Measurements from ENCODE around the gene CFB. TPM values are rescaled to one million over a fixed set of nuclear protein-coding genes. Genes with fewer than 3 reads are reported as not detected.
"Not testable (repeated sequence)": the region's sequence is repeated elsewhere in the genome, so short reads cannot be mapped to it uniquely, and the experiment has no call there.

CFB gene
- total and polyA plus RNA-seq, 12 donors = 0.78 to 166 (median 28.2) TPM

GRCh38 chr6:31928672-31928939 lies 17.3 kb upstream of the CFB start:
- H3K4me3 ChIP-seq = no peak overlapping the region
- 75 to 92% (median 82%) methylated on average over 8 to 9 of the region's 9 CpGs for WGBS, 4 donors
- H3K27me3 ChIP-seq = no peaks in the 10 kb centered on the region
- DNase-seq = no peak
- no peak overlapping the region for H3K27ac ChIP-seq
- no peaks in the 10 kb centered on the region for H3K9me3 ChIP-seq (replicated peaks in 1 of 3)
- no peaks in the 10 kb centered on the region for H3K36me3 ChIP-seq (replicated peaks in 1 of 2)
- intact Hi-C loops (cut with DNase I) = no loop called here
- TF ChIP-seq CTCF (IDR thresholded peaks at IDR 0.05) = no peak
- TF ChIP-seq POLR2A (IDR thresholded peaks at IDR 0.05) = no peak
- no peaks in the 10 kb centered on the region for H3K4me1 ChIP-seq (replicated peaks in 1 of 2)

GRCh38 chr6:31930962-31931361 lies 14.9 kb upstream of the CFB start:
- no peaks in the 10 kb centered on the region for H3K4me1 ChIP-seq (replicated peaks in 1 of 2)
- TF ChIP-seq CTCF (IDR thresholded peaks at IDR 0.05) = no peak
- no peak for TF ChIP-seq POLR2A (IDR thresholded peaks at IDR 0.05)
- intact Hi-C loops (cut with DNase I) = no loop called here
- no peak for DNase-seq
- H3K9me3 ChIP-seq (replicated peaks in 1 of 3) = no peaks in the 10 kb centered on the region
- no peaks in the 10 kb centered on the region for H3K36me3 ChIP-seq (replicated peaks in 1 of 2)
- no peaks in the 10 kb centered on the region for H3K27me3 ChIP-seq
- no peak overlapping the region for H3K27ac ChIP-seq
- 72 to 92% (median 89%) methylated on average over 1 of the region's 1 CpG for WGBS, 4 donors
- no peak overlapping the region for H3K4me3 ChIP-seq

- intact Hi-C loops (cut with DNase I); H3K27ac ChIP-seq; H3K4me1 ChIP-seq (replicated peaks in 1 of 2); H3K9me3 ChIP-seq (replicated peaks in 1 of 3); H3K36me3 ChIP-seq (replicated peaks in 1 of 2); DNase-seq; H3K4me3 ChIP-seq; H3K27me3 ChIP-seq: not testable (repeated sequence)
- WGBS, 4 donors = 91 to 100% methylated on average over 2 to 32 of the region's 32 CpGs; no CpG with 5 or more reads in 2 of the 4 donors
Measured at GRCh38 chr6:31932137-31932536, 13.8 kb upstream of the CFB start.

- intact Hi-C loops (cut with DNase I) = no loop called here
- H3K27ac ChIP-seq = no peak overlapping the region
- TF ChIP-seq POLR2A (IDR thresholded peaks at IDR 0.05) (no peak), CTCF (IDR thresholded peaks at IDR 0.05) (no peak)
- no peaks in the 10 kb centered on the region for H3K36me3 ChIP-seq (replicated peaks in 1 of 2)
- WGBS, 4 donors = 86 to 90% (median 87%) methylated on average over 6 to 19 of the region's 19 CpGs; no CpG with 5 or more reads in 1 of the 4 donors
- H3K4me1 ChIP-seq (replicated peaks in 1 of 2) = no peaks in the 10 kb centered on the region
- H3K9me3 ChIP-seq (replicated peaks in 1 of 3) = no peaks in the 10 kb centered on the region
- no peak for DNase-seq
- no peak overlapping the region for H3K4me3 ChIP-seq
- no peaks in the 10 kb centered on the region for H3K27me3 ChIP-seq
Measured at GRCh38 chr6:31933537-31933936, 12.4 kb upstream of the CFB start.

GRCh38 chr6:31935021-31935420 lies 10.9 kb upstream of the CFB start:
- Histone ChIP-seq H3K4me3 (no peak overlapping the region), H3K36me3 (replicated peaks in 1 of 2) (no peaks in the 10 kb centered on the region), H3K4me1 (replicated peaks in 1 of 2) (no peaks in the 10 kb centered on the region), H3K27ac (no peak overlapping the region), H3K27me3 (no peaks in the 10 kb centered on the region), H3K9me3 (replicated peaks in 1 of 3) (no peaks in the 10 kb centered on the region)
- no peak for DNase-seq
- 74 to 79% (median 78%) methylated on average over 3 of the region's 3 CpGs for WGBS, 4 donors
- intact Hi-C loops (cut with DNase I) = no loop called here
- TF ChIP-seq CTCF (IDR thresholded peaks at IDR 0.05) (no peak), POLR2A (IDR thresholded peaks at IDR 0.05) (no peak)
